CD4-positive, CD25-positive, alpha-beta regulatory T cell (primary cell): Measurements from ENCODE around the gene MAP2K2. TPM values are rescaled to one million over a fixed set of nuclear protein-coding genes. Genes with fewer than 3 reads are reported as not detected.

Experiments
- ATAC-seq, 2 donors: fragments of 150-1000 bp; cut with Tn5 transposase; one replicate each; pipeline ENCODE4 v1.10.0; 2021; ENCODE audit warnings: low read depth in 2 of 2, moderate number of reproducible peaks in 2 of 2, moderate library complexity in 1 of 2
- DNase-seq, 3 donors: peaks; one replicate each; pipeline versions ENCODE4 v3.0.0 to v3.0.0-alpha.2; 2012 to 2022; ENCODE audit warnings: mixed read lengths in 1 of 3
- H3K27ac ChIP-seq: one replicate; pipeline ENCODE4 v1.7.0; 2013; ENCODE audit warnings: mild to moderate bottlenecking, low read length; ENCODE audit not compliant: insufficient read depth, poor library complexity, severe bottlenecking
- H3K27me3 ChIP-seq: one replicate; pipeline ENCODE4 v1.7.0; 2013; ENCODE audit warnings: low read length; ENCODE audit not compliant: control insufficient read depth, insufficient read depth
- H3K36me3 ChIP-seq: one replicate; pipeline ENCODE4 v1.7.0; 2013; ENCODE audit warnings: mild to moderate bottlenecking, low read length, moderate library complexity; ENCODE audit not compliant: control insufficient read depth, insufficient read depth
- H3K4me1 ChIP-seq: 2 replicates; pipeline ENCODE4 v1.7.0; 2013; ENCODE audit warnings: mild to moderate bottlenecking, low read length; ENCODE audit not compliant: insufficient read depth, control insufficient read depth, poor library complexity, severe bottlenecking
- H3K4me3 ChIP-seq: one replicate; pipeline ENCODE4 v1.7.0; 2013; ENCODE audit warnings: low read depth, mild to moderate bottlenecking, low read length, moderate library complexity
- H3K9me3 ChIP-seq, 2 experiments: 1 replicate in 1 of 2; 2 replicates in 1 of 2; pipeline ENCODE4 v1.7.0; 2013; ENCODE audit warnings: low read length in 2 of 2, mild to moderate bottlenecking in 1 of 2, moderate library complexity in 1 of 2; ENCODE audit not compliant: control insufficient read depth in 2 of 2
- H3K27ac Mint-ChIP-seq, 3 donors: one replicate each; pipeline ENCODE4 v1.8.0; 2020 to 2022; ENCODE audit warnings: mild to moderate bottlenecking in 3 of 3, mixed read lengths in 3 of 3, moderate library complexity in 2 of 3
- H3K27me3 Mint-ChIP-seq: one replicate; pipeline ENCODE4 v1.8.0; 2022; ENCODE audit warnings: mild to moderate bottlenecking, mixed read lengths
- H3K36me3 Mint-ChIP-seq: one replicate; pipeline ENCODE4 v1.8.0; 2020; ENCODE audit warnings: mixed read lengths
- H3K4me1 Mint-ChIP-seq, 4 donors: one replicate each; pipeline ENCODE4 v1.8.0; 2020 to 2022; ENCODE audit warnings: mixed read lengths in 4 of 4, mild to moderate bottlenecking in 1 of 4
- H3K4me3 Mint-ChIP-seq, 4 donors: one replicate each; pipeline ENCODE4 v1.8.0; 2020 to 2022; ENCODE audit warnings: mild to moderate bottlenecking in 4 of 4, mixed read lengths in 4 of 4, moderate library complexity in 3 of 4
- H3K9me3 Mint-ChIP-seq, 7 donors: one replicate each; pipeline ENCODE4 v1.8.0; 2020 to 2022; ENCODE audit warnings: mixed read lengths in 7 of 7, mild to moderate bottlenecking in 3 of 7, moderate library complexity in 2 of 7
- polyA plus RNA-seq, 4 donors: library from polyadenylated mRNA; unstranded; fragments of 300-500 nt; fragmentation: Illumina TruSeq; gene quantifications; one replicate each; pipeline ENCODE4 v1.2.3, GENCODE V29; 2021
- total RNA-seq: library from RNA; stranded (reverse); gene quantifications from one replicate; pipeline ENCODE4 v1.2.3, GENCODE V29; 2022

MAP2K2 gene
- total and polyA plus RNA-seq, 5 donors from 2014 or later: 38.5 to 98.2 (median 67.6) TPM

DNA sequence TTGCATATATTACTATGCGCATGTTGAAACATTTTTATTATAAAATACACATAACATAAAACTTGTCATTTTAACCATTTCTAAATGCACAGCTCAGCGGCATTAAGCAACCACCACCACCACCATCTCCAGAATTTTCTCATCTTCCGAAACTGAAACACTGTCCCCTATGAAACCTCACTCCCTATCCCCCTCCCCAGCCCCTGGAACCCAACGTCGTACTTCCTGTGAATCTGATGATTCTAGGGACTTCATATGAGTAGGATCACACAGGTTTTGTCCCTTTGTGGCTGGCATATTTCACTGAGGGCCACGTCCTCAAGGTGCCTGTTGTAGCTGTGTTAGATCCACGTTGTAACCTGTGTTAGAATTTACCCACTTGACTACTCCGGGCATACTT lies 716 bp upstream of the MAP2K2 start:
- peaks cover 26% of the 10 kb centered on the region for H3K4me1 ChIP-seq
- Mint-ChIP-seq H3K36me3 (peaks cover under 1% of the 10 kb centered on the region), H3K4me1 (peaks cover 0 to 27% (median 13%) of the 10 kb centered on the region in 4 donors), H3K9me3 (no peaks in the 10 kb centered on the region), H3K27ac (no peak overlapping the region), H3K27me3 (no peaks in the 10 kb centered on the region), H3K4me3 (peak overlapping the region; percentile 68 to 90 (median 80))
- peak overlapping the region; percentile 62 for H3K4me3 ChIP-seq
- H3K9me3 ChIP-seq: no peaks in the 10 kb centered on the region
- peaks cover 4% of the 10 kb centered on the region for H3K36me3 ChIP-seq
- peak overlapping the region; percentile 57 for H3K27ac ChIP-seq
- no peak for ATAC-seq
- H3K27me3 ChIP-seq: no peaks in the 10 kb centered on the region
- no peak for DNase-seq

DNA sequence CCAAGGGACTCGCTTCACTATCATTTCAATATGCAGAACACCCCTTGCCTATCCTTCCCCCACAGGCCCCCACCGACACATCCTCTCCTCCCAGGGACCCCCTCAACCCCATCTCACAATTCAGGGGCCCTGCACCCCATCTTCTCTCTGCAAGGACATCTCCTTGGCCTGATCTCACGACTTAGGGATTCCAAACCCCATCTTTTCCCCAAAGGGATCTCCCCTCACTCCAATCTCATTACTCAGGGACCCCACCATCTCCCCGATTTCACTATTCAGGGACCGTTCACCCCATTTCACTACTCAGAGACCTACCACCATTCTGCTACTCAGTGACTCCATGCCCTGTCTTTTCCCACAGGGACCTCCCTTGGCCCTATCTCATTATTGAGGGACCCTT lies 1.4 kb downstream of the MAP2K2 start:
- H3K4me3 ChIP-seq: peak overlapping the region; percentile 78
- peak overlapping the region; percentile 90 to 96 (median 95) for H3K27ac Mint-ChIP-seq

GRCh38 chr19:4121815-4122214 lies 2.1 kb downstream of the MAP2K2 start:
- H3K9me3 Mint-ChIP-seq: no peaks in the 10 kb centered on the region
- H3K36me3 Mint-ChIP-seq: peaks cover 3% of the 10 kb centered on the region
- H3K27ac Mint-ChIP-seq: no peak overlapping the region
- peaks cover 0 to 34% (median 19%) of the 10 kb centered on the region in 4 donors for H3K4me1 Mint-ChIP-seq
- ATAC-seq (no peak), DNase-seq (no peak)
- H3K4me3 ChIP-seq: no peak overlapping the region
- H3K4me3 Mint-ChIP-seq: no peak overlapping the region
- H3K4me1 ChIP-seq: peaks cover 26% of the 10 kb centered on the region
- no peaks in the 10 kb centered on the region for H3K27me3 Mint-ChIP-seq
- no peaks in the 10 kb centered on the region for H3K27me3 ChIP-seq
- H3K27ac ChIP-seq: no peak overlapping the region
- H3K36me3 ChIP-seq: peaks cover 19% of the 10 kb centered on the region
- H3K9me3 ChIP-seq: no peaks in the 10 kb centered on the region

More for the DNA sequence above, 1.4 kb downstream of the MAP2K2 start:
- peaks cover 0 to 33% (median 19%) of the 10 kb centered on the region in 4 donors for H3K4me1 Mint-ChIP-seq
- DNase-seq: no peak
- Histone ChIP-seq H3K4me1 (peaks cover 26% of the 10 kb centered on the region), H3K27me3 (no peaks in the 10 kb centered on the region), H3K27ac (peak overlapping the region; percentile 37), H3K9me3 (no peaks in the 10 kb centered on the region), H3K36me3 (peaks cover 13% of the 10 kb centered on the region)
- no peaks in the 10 kb centered on the region for H3K27me3 Mint-ChIP-seq
- H3K36me3 Mint-ChIP-seq: peaks cover 3% of the 10 kb centered on the region
- ATAC-seq: no peak
- peak overlapping the region; percentile 92 to 95 (median 92) for H3K4me3 Mint-ChIP-seq
- H3K9me3 Mint-ChIP-seq: no peaks in the 10 kb centered on the region

GRCh38 chr19:4121273-4121612 lies 2.7 kb downstream of the MAP2K2 start:
- no peak for DNase-seq
- Histone ChIP-seq H3K4me3 (no peak overlapping the region), H3K27me3 (no peaks in the 10 kb centered on the region), H3K36me3 (peaks cover 19% of the 10 kb centered on the region), H3K4me1 (peaks cover 26% of the 10 kb centered on the region), H3K27ac (no peak overlapping the region), H3K9me3 (no peaks in the 10 kb centered on the region)
- Mint-ChIP-seq H3K36me3 (peaks cover 6% of the 10 kb centered on the region), H3K4me3 (peak overlapping the region in 1 of 4 donors; percentile 52), H3K27me3 (no peaks in the 10 kb centered on the region), H3K27ac (peak overlapping the region in 1 of 3 donors; percentile 79), H3K9me3 (no peaks in the 10 kb centered on the region), H3K4me1 (peaks cover 0 to 37% (median 19%) of the 10 kb centered on the region in 4 donors)
- no peak for ATAC-seq

GRCh38 chr19:4120559-4121272 lies 3.2 kb downstream of the MAP2K2 start:
- Mint-ChIP-seq H3K4me3 (peak overlapping the region in 2 of 4 donors; percentile 51 to 52), H3K9me3 (no peaks in the 10 kb centered on the region), H3K27me3 (no peaks in the 10 kb centered on the region), H3K4me1 (peaks cover 0 to 41% (median 19%) of the 10 kb centered on the region in 4 donors), H3K27ac (peak overlapping the region in 1 of 3 donors; percentile 79), H3K36me3 (peaks cover 6% of the 10 kb centered on the region)
- no peaks in the 10 kb centered on the region for H3K27me3 ChIP-seq
- ATAC-seq: no peak
- H3K9me3 ChIP-seq: no peaks in the 10 kb centered on the region
- DNase-seq: no peak
- peaks cover 31% of the 10 kb centered on the region for H3K4me1 ChIP-seq
- H3K4me3 ChIP-seq: no peak overlapping the region
- H3K27ac ChIP-seq: no peak overlapping the region
- H3K36me3 ChIP-seq: peaks cover 19% of the 10 kb centered on the region

- Histone ChIP-seq H3K27me3 (no peaks in the 10 kb centered on the region), H3K36me3 (peaks cover 19% of the 10 kb centered on the region), H3K27ac (no peak overlapping the region), H3K4me3 (no peak overlapping the region), H3K9me3 (no peaks in the 10 kb centered on the region), H3K4me1 (peaks cover 41% of the 10 kb centered on the region)
- Mint-ChIP-seq H3K27ac (peak overlapping the region in 2 of 3 donors; percentile 20 to 55), H3K27me3 (no peaks in the 10 kb centered on the region), H3K4me1 (peaks cover 7 to 50% (median 24%) of the 10 kb centered on the region in 4 donors), H3K4me3 (peak overlapping the region; percentile 29 to 82 (median 57)), H3K36me3 (peaks cover 6% of the 10 kb centered on the region), H3K9me3 (no peaks in the 10 kb centered on the region)
- ATAC-seq (no peak), DNase-seq (no peak)
Observed at GRCh38 chr19:4119763-4120162, 4.2 kb downstream of the MAP2K2 start.

DNA sequence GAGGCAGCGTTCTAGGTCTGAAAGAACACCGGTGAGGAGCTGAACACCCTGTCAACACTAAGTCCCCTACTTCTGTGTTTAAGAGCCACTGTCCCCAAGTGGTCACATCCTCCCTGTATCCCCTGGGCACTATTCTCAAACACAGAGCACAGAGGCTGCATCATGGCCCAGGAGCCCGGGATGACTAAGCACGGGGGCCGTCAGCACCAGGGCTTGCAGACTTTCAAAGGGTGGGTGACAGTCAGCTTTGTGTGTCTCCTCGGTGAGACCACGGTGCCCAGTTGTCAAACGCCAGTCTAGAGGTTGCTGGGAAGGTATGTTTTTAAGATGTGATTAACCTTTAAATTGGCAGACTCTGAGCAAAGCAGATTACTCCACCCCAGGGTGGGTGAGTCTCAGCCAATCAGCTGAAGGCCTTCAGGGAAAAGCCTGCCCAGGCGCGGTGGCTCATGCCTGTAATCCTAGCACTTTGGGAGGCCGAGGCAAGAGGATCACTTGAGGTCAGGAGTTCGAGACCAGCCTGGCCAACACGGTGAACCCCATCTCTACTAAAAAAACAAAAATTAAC lies 8.0 kb downstream of the MAP2K2 start:
- ATAC-seq: no peak
- Histone ChIP-seq H3K4me1 (peaks cover 21% of the 10 kb centered on the region), H3K9me3 (no peaks in the 10 kb centered on the region), H3K27ac (peak overlapping the region; percentile 70), H3K27me3 (no peaks in the 10 kb centered on the region), H3K4me3 (no peak overlapping the region), H3K36me3 (peaks cover 26% of the 10 kb centered on the region)
- Mint-ChIP-seq H3K9me3 (no peaks in the 10 kb centered on the region), H3K27ac (peak overlapping the region in 2 of 3 donors; percentile 87 to 92), H3K4me1 (peaks cover 5 to 55% (median 16%) of the 10 kb centered on the region in 4 donors), H3K36me3 (peaks cover 18% of the 10 kb centered on the region), H3K4me3 (peak overlapping the region in 1 of 4 donors; percentile 38), H3K27me3 (no peaks in the 10 kb centered on the region)
- DNase-seq: no peak
